ENCODE data around the gene SLC22A4. TPM values are rescaled to one million over a fixed set of nuclear protein-coding genes. Genes with fewer than 3 reads are reported as not detected.

Gene SLC22A4
- total and polyA plus RNA-seq, 2 of the 8 experiments (the other 6 are each of a cell fraction or from before 2014, with no cell fraction given): 0.45 to 0.60 TPM

DNA sequence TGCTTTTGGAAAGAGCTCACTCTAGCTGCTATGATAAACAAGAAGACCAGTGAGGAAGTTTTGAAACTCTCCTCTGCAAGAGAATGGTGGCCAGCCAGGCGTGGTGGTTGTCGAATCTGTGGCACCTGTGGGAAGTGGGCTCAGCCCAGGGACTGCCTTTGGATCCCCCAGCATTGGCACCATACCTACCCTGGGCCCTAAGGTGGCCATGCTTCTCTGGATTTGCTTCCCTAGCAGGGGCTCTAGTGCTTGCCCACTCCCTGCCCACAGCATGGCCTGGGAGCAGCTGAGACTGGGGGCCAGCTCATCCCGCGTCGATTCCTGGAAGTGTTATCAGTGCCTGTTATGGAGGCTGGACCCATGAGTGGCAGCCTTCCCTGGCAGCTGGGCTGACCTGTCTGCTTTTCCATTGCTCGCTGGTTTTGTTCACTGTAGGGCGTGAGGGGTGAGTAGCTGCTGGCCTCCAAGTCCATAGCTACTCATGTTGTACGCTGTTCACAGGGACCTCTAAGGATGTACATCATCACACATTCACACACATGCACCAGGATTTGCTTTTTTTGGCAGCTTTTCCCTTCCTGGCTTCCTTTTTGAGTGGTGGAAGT lies 2.3 kb downstream of the SLC22A4 start:
- Histone ChIP-seq H3K4me2 (ENCODE audit: insufficient read depth in 1 of 2, low read depth in 2 of 2, low read length in 2 of 2) (no peak overlapping the region), H2BK120ac (replicated peaks; ENCODE audit: low read depth, low read length) (no peak overlapping the region), H2BK20ac (ENCODE audit: low read length) (no peak overlapping the region), H3K9ac (replicated peaks in 1 of 4; ENCODE audit: extremely low read depth in 1 of 4, low read depth in 3 of 4, low read length in 3 of 4) (no peak overlapping the region), H3K23ac (ENCODE audit: insufficient read length) (no peak overlapping the region), H4K8ac (ENCODE audit: extremely low read depth, insufficient read depth, low read length) (no peak overlapping the region), H3K56ac (replicated peaks; ENCODE audit: insufficient read length, low read depth, low read length) (no peak overlapping the region), H3K14ac (ENCODE audit: insufficient read length) (no peak overlapping the region), H3K4me3 (ENCODE audit: extremely low read depth in 1 of 4, insufficient read depth in 2 of 4, low read depth in 3 of 4, low read length in 4 of 4) (no peak overlapping the region), H3K79me1 (ENCODE audit: low read depth, low read length) (no peaks in the 10 kb centered on the region), H4K91ac (replicated peaks; ENCODE audit: insufficient read length, low read length) (no peak overlapping the region), H2AFZ (ENCODE audit: low read length) (no peak overlapping the region), H2BK12ac (ENCODE audit: low read depth, low read length) (no peak overlapping the region), H3K79me2 (ENCODE audit: control insufficient read depth in 1 of 2, insufficient read depth in 2 of 2, low read length in 2 of 2) (no peaks in the 10 kb centered on the region), H2BK5ac (ENCODE audit: low read depth, low read length) (no peak overlapping the region), H4K5ac (ENCODE audit: insufficient read length, low read depth, low read length) (no peak overlapping the region), H3K23me2 (ENCODE audit: low read depth, low read length) (peaks cover 18% of the 10 kb centered on the region), H4K20me1 (replicated peaks in 1 of 2; ENCODE audit: control insufficient read depth in 1 of 2, insufficient read depth in 2 of 2, low read length in 2 of 2) (peaks cover 1 to 3% of the 10 kb centered on the region in 2 experiments), H3K36me3 (ENCODE audit: control insufficient read depth in 2 of 4, insufficient read depth in 4 of 4, low read length in 3 of 4) (no peaks in the 10 kb centered on the region; a peak in 1 of 8 replicates), H3K18ac (ENCODE audit: extremely low read depth, low read length) (no peak overlapping the region), H3K4me1 (replicated peaks in 1 of 4; ENCODE audit: control insufficient read depth in 3 of 4, insufficient read depth in 4 of 4, low read length in 3 of 4) (peaks cover 0 to 12% (median 3%) of the 10 kb centered on the region in 4 experiments; a peak in 5 of 7 replicates), H3K27ac (ENCODE audit: low read depth, low read length) (no peak overlapping the region), H3K4ac (replicated peaks; ENCODE audit: insufficient read length, low read depth, low read length) (no peak overlapping the region), H2AK5ac (ENCODE audit: low read depth, low read length) (no peak overlapping the region), H3K9me3 (ENCODE audit: insufficient read depth in 2 of 2, low read depth in 1 of 2, low read length in 1 of 2) (no peaks in the 10 kb centered on the region), H3K27me3 (replicated peaks in 1 of 4; ENCODE audit: control insufficient read depth in 3 of 4, extremely low read depth in 1 of 4, insufficient read depth in 3 of 4, low read length in 3 of 4) (peaks cover 2 to 21% (median 16%) of the 10 kb centered on the region in 4 experiments), H2BK15ac (ENCODE audit: low read length) (no peak overlapping the region; the same call in 1 of the 2 replicates)
- CTCF ChIA-PET (ENCODE audit: partially characterized antibody): interaction anchor here (0.6 to 1.7 kb wide), 7 partner anchors 12 to 1468 kb away, joined by 3 to 9 read pairs (median 3); no protein-coding TSS in a partner anchor
- no peak for FAIRE-seq
- DNase-seq (ENCODE audit: low read depth in 1 of 2, low spot score in 2 of 2): no peak
- WGBS, 2 experiments (ENCODE audit: extremely low coverage in 1 of 2, insufficient coverage in 1 of 2, insufficient read length in 1 of 2, insufficient replicate concordance in 2 of 2, low coverage in 1 of 2, low lambda C conversion rate in 2 of 2, missing lambda C conversion rate in 1 of 2): 83% methylated on average over 8 of the region's 8 CpGs; no CpG with 5 or more reads in 1 of the 2 experiments
- POLR2A ChIA-PET (ENCODE audit: partially characterized antibody): interaction anchor here (1.0 kb wide), 1 partner anchor 15 kb away, joined by 4 read pairs; no protein-coding TSS in a partner anchor
- no peak for TF ChIP-seq BACH1 (IDR thresholded peaks at IDR 0.05; ENCODE audit: low read length)
- no peak for TF ChIP-seq SP4 (IDR thresholded peaks at IDR 0.05; ENCODE audit: low read length)
- no peak for TF ChIP-seq PHF8 (conservative IDR thresholded peaks at IDR 0.05; ENCODE audit: low read depth, low read length)
- TF ChIP-seq KDM4A (IDR thresholded peaks at IDR 0.05; ENCODE audit: low read depth, low read length, severe bottlenecking): no peak
- TF ChIP-seq TAF7 (optimal IDR thresholded peaks at IDR 0.05; ENCODE audit: borderline replicate concordance, low read depth, low read length): no peak
- no peak for TF ChIP-seq RBBP5 (IDR thresholded peaks at IDR 0.05; ENCODE audit: borderline replicate concordance, low read depth, low read length)
- no peak for TF ChIP-seq CTBP2 (IDR thresholded peaks at IDR 0.05; ENCODE audit: borderline replicate concordance, insufficient read depth, insufficient read length, low read length)
- no peak for TF ChIP-seq SIRT6 (IDR thresholded peaks at IDR 0.05; ENCODE audit: low read length)
- no peak for TF ChIP-seq JUN (IDR thresholded peaks at IDR 0.05; ENCODE audit: low read depth, low read length)
- TF ChIP-seq KDM1A (IDR thresholded peaks at IDR 0.05; ENCODE audit: borderline replicate concordance, low read length): no peak
- TF ChIP-seq, protein P1, sequence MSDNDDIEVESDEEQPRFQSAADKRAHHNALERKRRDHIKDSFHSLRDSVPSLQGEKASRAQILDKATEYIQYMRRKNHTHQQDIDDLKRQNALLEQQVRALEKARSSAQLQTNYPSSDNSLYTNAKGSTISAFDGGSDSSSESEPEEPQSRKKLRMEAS (IDR thresholded peaks at IDR 0.05): no peak
- TF ChIP-seq SUZ12 (IDR thresholded peaks at IDR 0.05; ENCODE audit: low read length): no peak
- TF ChIP-seq RXRA (IDR thresholded peaks at IDR 0.05; ENCODE audit: insufficient read depth, low read depth, low read length): no peak

All from H1 (cell line).